ENCODE data around the gene FRMD5.

DNA sequence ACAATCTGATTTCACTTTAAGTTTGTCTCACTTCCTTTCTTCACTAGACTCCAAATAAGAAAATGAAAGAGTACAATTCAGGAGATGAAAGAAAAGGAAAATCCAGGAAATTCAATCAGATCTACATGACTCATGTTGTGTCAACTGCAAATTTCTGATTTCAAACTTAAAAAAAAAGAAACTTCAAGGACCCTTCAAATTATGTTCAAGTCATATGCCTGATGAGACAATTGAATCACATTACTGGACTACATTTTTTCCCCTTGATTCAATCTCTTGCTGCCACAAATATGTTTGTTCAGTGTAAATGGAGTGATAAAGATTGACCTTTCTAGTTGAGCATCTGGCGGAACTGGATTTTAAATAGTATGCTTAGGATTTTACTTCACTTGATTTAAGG lies 37.4 kb downstream of the FRMD5 start:
- no peak for TF ChIP-seq EZH2phosphoT487 (IDR thresholded peaks at IDR 0.05; ENCODE audit: low read depth, severe bottlenecking, unreplicated experiment)
- TF ChIP-seq, protein P1, sequence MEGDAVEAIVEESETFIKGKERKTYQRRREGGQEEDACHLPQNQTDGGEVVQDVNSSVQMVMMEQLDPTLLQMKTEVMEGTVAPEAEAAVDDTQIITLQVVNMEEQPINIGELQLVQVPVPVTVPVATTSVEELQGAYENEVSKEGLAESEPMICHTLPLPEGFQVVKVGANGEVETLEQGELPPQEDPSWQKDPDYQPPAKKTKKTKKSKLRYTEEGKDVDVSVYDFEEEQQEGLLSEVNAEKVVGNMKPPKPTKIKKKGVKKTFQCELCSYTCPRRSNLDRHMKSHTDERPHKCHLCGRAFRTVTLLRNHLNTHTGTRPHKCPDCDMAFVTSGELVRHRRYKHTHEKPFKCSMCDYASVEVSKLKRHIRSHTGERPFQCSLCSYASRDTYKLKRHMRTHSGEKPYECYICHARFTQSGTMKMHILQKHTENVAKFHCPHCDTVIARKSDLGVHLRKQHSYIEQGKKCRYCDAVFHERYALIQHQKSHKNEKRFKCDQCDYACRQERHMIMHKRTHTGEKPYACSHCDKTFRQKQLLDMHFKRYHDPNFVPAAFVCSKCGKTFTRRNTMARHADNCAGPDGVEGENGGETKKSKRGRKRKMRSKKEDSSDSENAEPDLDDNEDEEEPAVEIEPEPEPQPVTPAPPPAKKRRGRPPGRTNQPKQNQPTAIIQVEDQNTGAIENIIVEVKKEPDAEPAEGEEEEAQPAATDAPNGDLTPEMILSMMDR (IDR thresholded peaks at IDR 0.05; ENCODE audit: poor library complexity) = no peak
